H9 (cell line): ENCODE data around the gene SLC25A22. TPM values are rescaled to one million over a fixed set of nuclear protein-coding genes. Genes with fewer than 3 reads are reported as not detected.
A peak's percentile ranks its signal among the peaks of the same experiment; 100 is the strongest.

ENCODE experiments used
- DNase-seq: peaks from one replicate; pipeline ENCODE4 v3.0.0-alpha.2; 2017
- H2AFZ ChIP-seq: one replicate; pipeline ENCODE4 v1.6.1; 2013; ENCODE audit warnings: mild to moderate bottlenecking, low read length, control low read depth, moderate library complexity
- H2AK5ac ChIP-seq: 2 replicates; pipeline ENCODE4 v1.6.1; 2013; ENCODE audit warnings: low read length, control low read depth, mixed read lengths; ENCODE audit not compliant: insufficient read length
- H2BK120ac ChIP-seq: one replicate; pipeline ENCODE4 v1.6.1; 2013; ENCODE audit warnings: low read depth, mild to moderate bottlenecking, low read length, control low read depth, inconsistent platforms; ENCODE audit not compliant: poor library complexity, severe bottlenecking
- H2BK12ac ChIP-seq: 2 replicates; pipeline ENCODE4 v1.6.1; 2013; ENCODE audit warnings: low read length, control low read depth, mixed read lengths, low read depth; ENCODE audit not compliant: insufficient read length
- H2BK15ac ChIP-seq: 2 replicates; pipeline ENCODE4 v1.6.1; 2013; ENCODE audit warnings: low read depth, low read length, control low read depth
- H2BK20ac ChIP-seq: one replicate; pipeline ENCODE4 v1.6.1; 2013; ENCODE audit warnings: low read depth, mild to moderate bottlenecking, low read length, control low read depth, inconsistent platforms; ENCODE audit not compliant: poor library complexity, severe bottlenecking
- H2BK5ac ChIP-seq: 2 replicates; pipeline ENCODE4 v1.6.1; 2013; ENCODE audit warnings: low read length, control low read depth, mixed read lengths; ENCODE audit not compliant: insufficient read length
- H3K14ac ChIP-seq: 2 replicates; pipeline ENCODE4 v1.6.1; 2013; ENCODE audit warnings: low read length, control low read depth; ENCODE audit not compliant: insufficient read depth
- H3K18ac ChIP-seq: 2 replicates; pipeline ENCODE4 v1.6.1; 2013; ENCODE audit warnings: low read depth, mild to moderate bottlenecking, mixed read lengths, low read length, control low read depth; ENCODE audit not compliant: insufficient read length
- H3K23ac ChIP-seq: 2 replicates; pipeline ENCODE4 v1.6.1; 2013; ENCODE audit warnings: low read length, control low read depth, mixed read lengths, low read depth; ENCODE audit not compliant: insufficient read length
- H3K23me2 ChIP-seq: 2 replicates; pipeline ENCODE4 v1.6.1; 2013; ENCODE audit warnings: low read depth, mild to moderate bottlenecking, mixed read lengths, low read length, control low read depth; ENCODE audit not compliant: insufficient read length, poor library complexity, severe bottlenecking
- H3K27ac ChIP-seq: 2 replicates; pipeline ENCODE4 v1.5.1; 2013; ENCODE audit warnings: low read length, control low read depth, mixed read lengths, low read depth; ENCODE audit not compliant: insufficient read length
- H3K27me3 ChIP-seq: 2 replicates; pipeline ENCODE4 v1.6.1; 2013; ENCODE audit warnings: low read length, control low read depth, inconsistent platforms; ENCODE audit not compliant: insufficient read depth
- H3K4ac ChIP-seq: 2 replicates; pipeline ENCODE4 v1.6.1; 2013; ENCODE audit warnings: low read depth, mild to moderate bottlenecking, control low read depth, inconsistent platforms, low read length, moderate library complexity
- H3K4me1 ChIP-seq: 2 replicates; pipeline ENCODE4 v1.6.1; 2013; ENCODE audit warnings: low read length, control low read depth, inconsistent platforms; ENCODE audit not compliant: insufficient read depth
- H3K4me2 ChIP-seq: 2 replicates; pipeline ENCODE4 v1.6.1; 2013; ENCODE audit warnings: low read length, control low read depth, mixed read lengths; ENCODE audit not compliant: insufficient read length, insufficient read depth
- H3K56ac ChIP-seq: 2 replicates; pipeline ENCODE4 v1.6.1; 2013; ENCODE audit warnings: low read depth, mild to moderate bottlenecking, mixed read lengths, low read length, control low read depth; ENCODE audit not compliant: insufficient read length
- H3K79me1 ChIP-seq: 2 replicates; pipeline ENCODE4 v1.6.1; 2013; ENCODE audit warnings: low read depth, mild to moderate bottlenecking, moderate library complexity, low read length, control low read depth, inconsistent platforms; ENCODE audit not compliant: insufficient read depth, poor library complexity, severe bottlenecking
- H3K79me2 ChIP-seq: 2 replicates; pipeline ENCODE4 v1.6.1; 2013; ENCODE audit warnings: low read length, control low read depth, inconsistent platforms; ENCODE audit not compliant: insufficient read depth
- H3K9ac ChIP-seq: 2 replicates; pipeline ENCODE4 v1.6.1; 2013; ENCODE audit warnings: low read length, control low read depth, mixed read lengths; ENCODE audit not compliant: insufficient read length; ENCODE audit errors: extremely low read depth
- H3K9me3 ChIP-seq: one replicate; pipeline ENCODE4 v1.6.1; 2013; ENCODE audit warnings: low read depth, low read length, inconsistent platforms; ENCODE audit not compliant: control insufficient read depth
- H3T11ph ChIP-seq: one replicate; pipeline ENCODE4 v1.6.1; 2013; ENCODE audit warnings: mild to moderate bottlenecking, low read length, control low read depth, inconsistent platforms
- H4K20me1 ChIP-seq: one replicate; pipeline ENCODE4 v1.6.1; 2013; ENCODE audit not compliant: control insufficient read depth, insufficient read length, insufficient read depth
- H4K5ac ChIP-seq: 2 replicates; pipeline ENCODE4 v1.6.1; 2013; ENCODE audit warnings: low read depth, mild to moderate bottlenecking, mixed read lengths, low read length, control low read depth; ENCODE audit not compliant: insufficient read length
- H4K8ac ChIP-seq: replicated peaks from 2 replicates; pipeline ENCODE4 v1.6.1; 2013; ENCODE audit warnings: low read length, control low read depth, mixed read lengths, low read depth; ENCODE audit not compliant: insufficient read length
- H4K91ac ChIP-seq: 2 replicates; pipeline ENCODE4 v1.6.1; 2013; ENCODE audit warnings: low read depth, mild to moderate bottlenecking, moderate library complexity, mixed read lengths, low read length, control low read depth; ENCODE audit not compliant: insufficient read length
- H3K27ac Mint-ChIP-seq, 3 experiments: 2 replicates in 2 of 3; 3 replicates in 1 of 3; pipeline ENCODE4 v1.8.0; 2020 to 2021; ENCODE audit warnings: mixed read lengths in 3 of 3, mild to moderate bottlenecking in 1 of 3, moderate library complexity in 1 of 3
- H3K27me3 Mint-ChIP-seq: 2 replicates; pipeline ENCODE4 v1.8.0; 2021; ENCODE audit warnings: low read depth, mild to moderate bottlenecking, moderate library complexity, mixed read lengths
- H3K36me3 Mint-ChIP-seq, 3 experiments: 2 replicates in 2 of 3; 3 replicates in 1 of 3; pipeline ENCODE4 v1.8.0; 2020 to 2021; ENCODE audit warnings: low read depth in 3 of 3, mixed read lengths in 3 of 3; ENCODE audit not compliant: insufficient read depth in 1 of 3
- H3K4me1 Mint-ChIP-seq, 2 experiments: 2 replicates each; pipeline ENCODE4 v1.8.0; 2020; ENCODE audit warnings: mixed read lengths in 2 of 2
- H3K4me3 Mint-ChIP-seq, 2 experiments: 2 replicates in 1 of 2; 3 replicates in 1 of 2; pipeline ENCODE4 v1.8.0; 2020 to 2021; ENCODE audit warnings: mild to moderate bottlenecking in 2 of 2, mixed read lengths in 2 of 2, moderate library complexity in 1 of 2
- H3K9me3 Mint-ChIP-seq, 2 experiments: 2 replicates in 1 of 2; 3 replicates in 1 of 2; pipeline ENCODE4 v1.8.0; 2020; ENCODE audit warnings: mild to moderate bottlenecking in 2 of 2, mixed read lengths in 2 of 2, moderate library complexity in 1 of 2
- WGBS: extraction: QIAGEN DNeasy Blood & Tissue Kit; methylation state at CpG from one replicate; pipeline ENCODE4 v1.1.7; 2013; ENCODE audit warnings: missing lambda C conversion rate, low lambda C conversion rate, mixed read lengths; ENCODE audit not compliant: insufficient read length; ENCODE audit errors: extremely low coverage; 5-methylcytosine and 5-hydroxymethylcytosine counted together
- total RNA-seq: library from RNA; stranded (reverse); gene quantifications from 2 replicates; pipeline ENCODE4 v1.2.1, GENCODE V29; 2021
- TF ChIP-seq, protein P1 (sequence below): fragments of 200-600 bp; sonication (generic); conservative IDR thresholded peaks from 3 replicates; pipeline ENCODE4 v1.8.0; 2021; ENCODE audit warnings: antibody characterized with exemption, mild to moderate bottlenecking

SLC25A22 gene
- total RNA-seq, 1 experiment from 2014 or later, result 51.9 TPM

GRCh38 chr11:765025-765801 lies 32.9 kb downstream of the SLC25A22 start:
- Histone ChIP-seq H3K27me3 (no peaks in the 10 kb centered on the region), H3K79me2 (no peaks in the 10 kb centered on the region), H3K9ac (no peak overlapping the region), H3K23me2 (no peaks in the 10 kb centered on the region), H2BK20ac (no peak overlapping the region), H4K91ac (no peak overlapping the region), H2BK15ac (no peak overlapping the region), H3K4ac (no peak overlapping the region), H3K79me1 (no peaks in the 10 kb centered on the region), H3K18ac (no peak overlapping the region), H2AFZ (no peak overlapping the region), H2BK5ac (no peak overlapping the region), H3K4me2 (no peak overlapping the region), H3K14ac (no peak overlapping the region), H4K8ac (no peak overlapping the region), H3K27ac (no peak overlapping the region), H2BK12ac (no peak overlapping the region), H3K4me1 (no peaks in the 10 kb centered on the region), H2AK5ac (no peak overlapping the region), H2BK120ac (no peak overlapping the region), H3T11ph (no peak overlapping the region), H4K20me1 (no peaks in the 10 kb centered on the region), H3K9me3 (no peaks in the 10 kb centered on the region), H3K23ac (no peak overlapping the region), H3K56ac (no peak overlapping the region), H4K5ac (no peak overlapping the region)
- peak overlapping the region; percentile 44 to 95 (median 72); a peak in 4 of 7 replicates for H3K27ac Mint-ChIP-seq
- peaks cover 11 to 15% of the 10 kb centered on the region in 2 experiments for H3K4me1 Mint-ChIP-seq
- TF ChIP-seq, protein P1, sequence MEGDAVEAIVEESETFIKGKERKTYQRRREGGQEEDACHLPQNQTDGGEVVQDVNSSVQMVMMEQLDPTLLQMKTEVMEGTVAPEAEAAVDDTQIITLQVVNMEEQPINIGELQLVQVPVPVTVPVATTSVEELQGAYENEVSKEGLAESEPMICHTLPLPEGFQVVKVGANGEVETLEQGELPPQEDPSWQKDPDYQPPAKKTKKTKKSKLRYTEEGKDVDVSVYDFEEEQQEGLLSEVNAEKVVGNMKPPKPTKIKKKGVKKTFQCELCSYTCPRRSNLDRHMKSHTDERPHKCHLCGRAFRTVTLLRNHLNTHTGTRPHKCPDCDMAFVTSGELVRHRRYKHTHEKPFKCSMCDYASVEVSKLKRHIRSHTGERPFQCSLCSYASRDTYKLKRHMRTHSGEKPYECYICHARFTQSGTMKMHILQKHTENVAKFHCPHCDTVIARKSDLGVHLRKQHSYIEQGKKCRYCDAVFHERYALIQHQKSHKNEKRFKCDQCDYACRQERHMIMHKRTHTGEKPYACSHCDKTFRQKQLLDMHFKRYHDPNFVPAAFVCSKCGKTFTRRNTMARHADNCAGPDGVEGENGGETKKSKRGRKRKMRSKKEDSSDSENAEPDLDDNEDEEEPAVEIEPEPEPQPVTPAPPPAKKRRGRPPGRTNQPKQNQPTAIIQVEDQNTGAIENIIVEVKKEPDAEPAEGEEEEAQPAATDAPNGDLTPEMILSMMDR, result peak; percentile 76
- no CpG with 5 or more reads among the region's 19 CpGs for WGBS
- peak; percentile 86 for DNase-seq
- no peaks in the 10 kb centered on the region for H3K9me3 Mint-ChIP-seq
- peaks cover 24 to 70% (median 56%) of the 10 kb centered on the region in 3 experiments; a peak in 6 of 7 replicates for H3K36me3 Mint-ChIP-seq
- H3K4me3 Mint-ChIP-seq, result no peak overlapping the region; a peak in 1 of 5 replicates
- no peaks in the 10 kb centered on the region for H3K27me3 Mint-ChIP-seq
